GM12874 (cell line): ENCODE measurements around the gene KCNMA1.

ENCODE experiments used
- TF ChIP-seq, protein P1 (sequence below): IDR thresholded peaks from 2 replicates; pipeline ENCODE4 v1.5.1; 2011; ENCODE audit warnings: low read depth, mild to moderate bottlenecking, control low read depth, low read length, moderate library complexity; ENCODE audit not compliant: insufficient read depth

Gene KCNMA1

GRCh38 chr10:77026148-77026547, 611.5 kb downstream of the KCNMA1 start:
- TF ChIP-seq, protein P1, sequence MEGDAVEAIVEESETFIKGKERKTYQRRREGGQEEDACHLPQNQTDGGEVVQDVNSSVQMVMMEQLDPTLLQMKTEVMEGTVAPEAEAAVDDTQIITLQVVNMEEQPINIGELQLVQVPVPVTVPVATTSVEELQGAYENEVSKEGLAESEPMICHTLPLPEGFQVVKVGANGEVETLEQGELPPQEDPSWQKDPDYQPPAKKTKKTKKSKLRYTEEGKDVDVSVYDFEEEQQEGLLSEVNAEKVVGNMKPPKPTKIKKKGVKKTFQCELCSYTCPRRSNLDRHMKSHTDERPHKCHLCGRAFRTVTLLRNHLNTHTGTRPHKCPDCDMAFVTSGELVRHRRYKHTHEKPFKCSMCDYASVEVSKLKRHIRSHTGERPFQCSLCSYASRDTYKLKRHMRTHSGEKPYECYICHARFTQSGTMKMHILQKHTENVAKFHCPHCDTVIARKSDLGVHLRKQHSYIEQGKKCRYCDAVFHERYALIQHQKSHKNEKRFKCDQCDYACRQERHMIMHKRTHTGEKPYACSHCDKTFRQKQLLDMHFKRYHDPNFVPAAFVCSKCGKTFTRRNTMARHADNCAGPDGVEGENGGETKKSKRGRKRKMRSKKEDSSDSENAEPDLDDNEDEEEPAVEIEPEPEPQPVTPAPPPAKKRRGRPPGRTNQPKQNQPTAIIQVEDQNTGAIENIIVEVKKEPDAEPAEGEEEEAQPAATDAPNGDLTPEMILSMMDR, result no peak

GRCh38 chr10:77024461-77024860, 613.1 kb downstream of the KCNMA1 start:
- TF ChIP-seq, protein P1, result no peak

GRCh38 chr10:77023396-77023795, 614.2 kb downstream of the KCNMA1 start:
- TF ChIP-seq, protein P1, result no peak

DNA sequence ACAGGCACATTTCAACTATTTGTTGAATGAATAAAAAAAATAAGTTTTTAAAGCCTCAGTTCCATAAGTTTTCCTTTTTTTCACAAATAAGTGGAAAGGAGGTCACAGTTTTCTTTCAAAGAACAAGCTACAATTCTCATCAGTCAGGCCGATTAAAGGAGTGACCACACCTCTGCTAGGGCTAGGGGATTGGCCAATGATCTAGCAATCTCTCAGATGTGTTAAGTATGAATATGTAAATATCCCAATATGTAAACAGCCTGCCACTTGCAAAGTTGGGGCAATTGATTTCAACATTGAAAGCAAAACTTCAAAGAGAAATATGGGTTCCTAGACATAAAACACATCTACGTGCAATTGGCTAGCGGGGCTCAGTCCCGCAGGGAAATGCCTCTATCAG, 614.9 kb downstream of the KCNMA1 start:
- TF ChIP-seq, protein P1, result no peak

- TF ChIP-seq, protein P1, result no peak
These were observed 615.6 kb downstream of the KCNMA1 start for GRCh38 chr10:77021966-77022490.

DNA sequence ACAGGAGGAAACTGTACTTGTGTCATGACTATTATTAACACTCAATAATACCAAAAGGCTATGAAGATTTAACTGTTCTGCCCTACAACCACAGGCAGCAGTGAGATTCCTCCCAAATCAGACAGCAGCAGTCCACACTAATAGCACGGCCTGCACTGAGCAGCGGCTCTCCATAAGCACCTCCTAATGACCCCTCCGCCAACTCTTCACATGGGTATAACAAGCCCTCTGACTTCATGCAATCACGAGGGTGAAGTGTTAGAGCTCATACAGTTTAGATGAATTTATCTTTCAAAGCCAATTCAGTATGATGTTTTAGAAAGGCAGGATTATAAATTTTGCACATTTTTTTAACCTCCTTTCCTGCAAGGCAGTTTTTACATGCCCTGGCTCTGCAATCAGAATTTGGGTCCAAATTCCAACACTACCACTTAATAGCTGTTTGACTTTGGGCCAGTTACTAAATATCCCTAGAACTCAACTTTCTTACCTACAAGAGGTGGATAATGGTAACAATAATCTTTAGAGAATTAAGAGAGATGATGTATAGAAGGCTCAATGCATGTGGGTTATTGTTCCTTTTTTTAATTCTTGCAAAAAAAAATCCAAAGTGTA, 617.1 kb downstream of the KCNMA1 start:
- TF ChIP-seq, protein P1, result no peak

DNA sequence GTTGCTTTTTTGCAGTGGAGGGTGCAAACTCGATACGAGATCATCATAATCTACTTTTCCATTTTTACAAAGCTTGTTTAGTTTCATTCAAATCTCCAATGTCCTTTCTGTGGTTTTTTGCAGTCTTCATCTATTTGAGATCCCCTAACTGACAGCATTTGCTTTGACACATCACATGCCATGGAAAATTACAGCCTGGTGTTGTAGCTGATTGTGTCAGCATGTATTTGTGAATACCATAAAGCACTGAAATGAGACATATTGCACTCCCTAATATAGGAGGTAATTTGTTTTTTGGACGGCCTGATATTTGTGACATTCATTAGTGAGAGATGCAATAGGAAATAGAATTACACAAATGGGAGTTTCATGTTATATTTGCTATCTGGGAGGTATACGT, 620.8 kb downstream of the KCNMA1 start:
- TF ChIP-seq, protein P1, result no peak
